ENCODE measurements around the gene TMEM121. TPM values are rescaled to one million over a fixed set of nuclear protein-coding genes. Genes with fewer than 3 reads are reported as not detected.

Gene TMEM121
- total RNA-seq (2014; rRNA removed; shearing (Covaris generic)) = 4.4 and 4.8 TPM in 2 replicates

- peak in 1 of 2 experiments; percentile 48 for DNase-seq
- Histone ChIP-seq H3K9me3 (replicated peaks) (no peaks in the 10 kb centered on the region), H3K27ac (no peak within 1 kb of the TSS), H3K36me3 (no peaks in the 10 kb centered on the region), H3K4me3 (peak within 1 kb of the TSS; percentile 86), H3K4me1 (peaks cover 5% of the 10 kb centered on the region; the same call in 1 of the 2 replicates), H3K27me3 (peaks cover 21% of the 10 kb centered on the region)
Measured at GRCh38 chr14:105525861-105526775, at the start of gene TMEM121. Gene TMEM121 (plus strand): TSS chr14:105526583. CDS start chr14:105528835, 2,252 bp downstream.

GRCh38 chr14:105476831-105477659 is 49.3 kb upstream of the TMEM121 start:
- H3K27ac ChIP-seq = peak overlapping the region; percentile 84
- DNase-seq = no peak
- no peaks in the 10 kb centered on the region for H3K9me3 ChIP-seq (replicated peaks)
- H3K27me3 ChIP-seq = no peaks in the 10 kb centered on the region
- no peaks in the 10 kb centered on the region for H3K36me3 ChIP-seq
- H3K4me1 ChIP-seq = peaks cover 16% of the 10 kb centered on the region
- peak overlapping the region; percentile 92 for H3K4me3 ChIP-seq

GRCh38 chr14:105477660-105478397 is 48.6 kb upstream of the TMEM121 start:
- Histone ChIP-seq H3K9me3 (replicated peaks) (no peaks in the 10 kb centered on the region), H3K4me3 (no peak overlapping the region), H3K27me3 (no peaks in the 10 kb centered on the region), H3K36me3 (no peaks in the 10 kb centered on the region), H3K4me1 (peaks cover 24% of the 10 kb centered on the region), H3K27ac (no peak overlapping the region)
- no peak for DNase-seq

GRCh38 chr14:105478398-105479251 is 47.8 kb upstream of the TMEM121 start:
- H3K4me3 ChIP-seq = no peak overlapping the region
- no peaks in the 10 kb centered on the region for H3K27me3 ChIP-seq
- no peaks in the 10 kb centered on the region for H3K36me3 ChIP-seq
- no peak overlapping the region for H3K27ac ChIP-seq
- H3K4me1 ChIP-seq = peaks cover 28% of the 10 kb centered on the region
- DNase-seq = no peak
- H3K9me3 ChIP-seq (replicated peaks) = no peaks in the 10 kb centered on the region

GRCh38 chr14:105479431-105480158 is 46.8 kb upstream of the TMEM121 start:
- peaks cover 38% of the 10 kb centered on the region for H3K4me1 ChIP-seq
- DNase-seq = no peak
- no peaks in the 10 kb centered on the region for H3K36me3 ChIP-seq
- no peaks in the 10 kb centered on the region for H3K27me3 ChIP-seq
- no peaks in the 10 kb centered on the region for H3K9me3 ChIP-seq (replicated peaks)
- no peak overlapping the region for H3K4me3 ChIP-seq
- H3K27ac ChIP-seq = no peak overlapping the region

- H3K9me3 ChIP-seq (replicated peaks) = no peaks in the 10 kb centered on the region
- H3K36me3 ChIP-seq = no peaks in the 10 kb centered on the region
- H3K4me3 ChIP-seq = no peak overlapping the region
- H3K4me1 ChIP-seq = peaks cover 42% of the 10 kb centered on the region
- DNase-seq = no peak
- H3K27me3 ChIP-seq = no peaks in the 10 kb centered on the region
- H3K27ac ChIP-seq = peak overlapping the region; percentile 95; the same call in 1 of the 2 replicates
Measured at GRCh38 chr14:105480199-105480746, 46.1 kb upstream of the TMEM121 start.

- no peaks in the 10 kb centered on the region for H3K9me3 ChIP-seq (replicated peaks)
- peak; percentile 92 to 95 for DNase-seq
- no peaks in the 10 kb centered on the region for H3K36me3 ChIP-seq
- H3K27ac ChIP-seq = peak overlapping the region; percentile 95
- H3K4me1 ChIP-seq = peaks cover 42% of the 10 kb centered on the region
- H3K4me3 ChIP-seq = peak overlapping the region; percentile 53
- H3K27me3 ChIP-seq = no peaks in the 10 kb centered on the region
Measured at GRCh38 chr14:105480807-105481801, 45.3 kb upstream of the TMEM121 start.

- peak; percentile 95 to 97 for DNase-seq
- peak overlapping the region; percentile 53 for H3K4me3 ChIP-seq
- peak overlapping the region; percentile 95 for H3K27ac ChIP-seq
- H3K9me3 ChIP-seq (replicated peaks) = no peaks in the 10 kb centered on the region
- no peaks in the 10 kb centered on the region for H3K36me3 ChIP-seq
- no peaks in the 10 kb centered on the region for H3K27me3 ChIP-seq
- H3K4me1 ChIP-seq = peaks cover 37% of the 10 kb centered on the region
Measured at GRCh38 chr14:105481886-105482457, 44.4 kb upstream of the TMEM121 start.

- H3K27ac ChIP-seq = peak overlapping the region; percentile 95
- H3K4me1 ChIP-seq = peaks cover 33% of the 10 kb centered on the region
- H3K4me3 ChIP-seq = no peak overlapping the region; the same call in 1 of the 2 replicates
- no peak for DNase-seq
- H3K36me3 ChIP-seq = no peaks in the 10 kb centered on the region
- H3K27me3 ChIP-seq = no peaks in the 10 kb centered on the region
- no peaks in the 10 kb centered on the region for H3K9me3 ChIP-seq (replicated peaks)
Measured at GRCh38 chr14:105482486-105483110, 43.8 kb upstream of the TMEM121 start.

GRCh38 chr14:105483300-105484068 is 42.9 kb upstream of the TMEM121 start:
- Histone ChIP-seq H3K27ac (no peak overlapping the region), H3K36me3 (no peaks in the 10 kb centered on the region), H3K9me3 (replicated peaks) (no peaks in the 10 kb centered on the region), H3K27me3 (no peaks in the 10 kb centered on the region), H3K4me1 (peaks cover 33% of the 10 kb centered on the region), H3K4me3 (no peak overlapping the region)
- DNase-seq = no peak
